Stimulated activated CD4-positive, alpha-beta T cell treated with anti-CD3 and anti-CD28 coated beads, TNF-alpha, amount 100 ng/mL, for 1 hour (primary cell): ENCODE data around the gene C17orf67.
A peak's percentile ranks its signal among the peaks of the same experiment; 100 is the strongest.

ENCODE experiments used
- DNase-seq, 3 donors: peaks; one replicate each; pipeline ENCODE4 v3.0.0-alpha.2; 2020; ENCODE audit warnings: low read depth in 3 of 3, low spot score in 1 of 3

C17orf67 gene

DNA sequence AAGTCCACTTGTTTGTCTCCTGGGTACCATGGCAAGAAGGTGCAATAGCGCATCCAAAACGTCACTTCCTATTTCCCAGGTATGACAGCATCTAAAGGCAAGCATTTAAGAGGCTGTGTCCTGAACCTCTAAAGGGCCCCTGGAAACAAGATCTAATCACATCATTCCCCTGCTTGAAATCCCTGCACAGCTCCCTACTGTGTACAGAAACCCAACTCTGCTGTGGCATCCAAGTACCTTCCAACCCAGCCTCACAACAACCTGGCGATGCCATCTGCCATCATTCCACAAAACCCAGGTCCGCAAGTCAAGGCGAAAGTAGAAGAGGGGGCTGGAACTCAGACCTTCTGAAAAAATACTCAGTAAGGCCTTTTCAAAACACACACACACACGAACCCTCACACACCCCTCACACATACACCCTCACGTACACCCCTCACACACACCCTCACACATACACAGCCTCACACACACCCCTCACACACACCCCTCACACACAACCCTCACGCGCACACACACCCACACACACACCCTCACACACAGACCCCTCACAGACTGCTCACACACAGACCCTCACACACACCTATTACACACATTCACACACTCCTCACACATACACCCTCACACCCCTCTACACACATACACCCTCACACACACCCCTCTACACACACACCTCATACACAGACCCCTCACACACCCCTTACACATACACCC lies 24.5 kb downstream of the C17orf67 start:
- DNase-seq: no peak

DNA sequence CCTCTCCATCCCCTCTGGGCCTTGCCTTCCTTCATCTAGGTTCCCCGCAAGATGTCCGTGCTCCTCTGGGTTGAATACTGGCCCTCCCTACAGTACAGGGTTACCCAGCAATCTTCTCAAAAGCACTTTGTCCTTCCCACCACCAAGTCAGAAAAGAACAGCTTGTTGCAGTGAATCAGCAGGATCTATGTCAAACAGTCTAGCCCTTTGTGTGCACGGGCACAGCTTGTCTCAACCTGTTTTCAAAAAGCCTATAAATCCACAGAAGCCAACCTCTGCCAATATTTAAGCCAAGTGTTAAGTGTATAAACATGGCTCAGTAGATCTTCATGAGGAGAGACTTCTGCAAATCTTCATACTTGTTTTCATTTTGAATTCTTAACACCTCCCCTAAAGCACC lies 25.2 kb downstream of the C17orf67 start:
- DNase-seq: no peak

DNA sequence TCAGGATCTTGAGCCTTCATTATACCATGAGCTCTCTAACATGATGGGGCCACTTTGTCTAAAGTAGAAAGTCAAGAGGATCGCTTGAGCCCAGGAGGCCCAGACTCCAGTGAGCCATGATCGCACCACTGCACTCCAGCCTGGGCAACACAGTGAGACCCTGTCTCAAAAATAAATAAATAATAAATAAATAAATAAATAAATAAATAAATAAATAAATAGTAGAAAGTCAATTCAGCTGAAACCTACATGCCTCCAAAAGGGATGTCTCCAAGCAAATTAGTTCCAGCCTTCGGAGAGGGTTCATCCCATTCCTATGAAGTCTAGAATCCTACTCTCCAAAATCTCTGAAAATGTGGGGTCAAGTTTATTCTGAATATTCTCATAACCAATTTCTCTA lies 26.0 kb downstream of the C17orf67 start:
- no peak for DNase-seq

DNA sequence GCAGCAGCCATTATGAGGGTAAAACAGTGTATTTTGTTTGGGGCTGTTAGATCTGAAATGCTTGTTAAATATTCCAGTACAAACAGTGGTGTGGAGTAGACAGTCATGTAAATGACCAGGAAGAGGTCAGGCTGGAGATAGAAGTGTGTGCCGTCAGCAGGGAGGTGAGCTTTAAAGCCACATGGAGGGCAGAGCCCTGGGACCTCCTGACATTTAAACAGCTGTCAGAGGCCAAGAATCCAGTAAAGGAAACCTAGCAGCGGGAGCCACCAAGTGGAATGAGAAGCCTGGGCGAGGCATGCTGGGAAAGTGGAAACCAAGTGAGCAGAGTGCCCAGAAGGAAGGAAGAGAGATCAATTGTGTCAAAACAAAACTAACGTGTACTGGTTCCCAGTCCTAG lies 26.8 kb downstream of the C17orf67 start:
- no peak for DNase-seq

DNA sequence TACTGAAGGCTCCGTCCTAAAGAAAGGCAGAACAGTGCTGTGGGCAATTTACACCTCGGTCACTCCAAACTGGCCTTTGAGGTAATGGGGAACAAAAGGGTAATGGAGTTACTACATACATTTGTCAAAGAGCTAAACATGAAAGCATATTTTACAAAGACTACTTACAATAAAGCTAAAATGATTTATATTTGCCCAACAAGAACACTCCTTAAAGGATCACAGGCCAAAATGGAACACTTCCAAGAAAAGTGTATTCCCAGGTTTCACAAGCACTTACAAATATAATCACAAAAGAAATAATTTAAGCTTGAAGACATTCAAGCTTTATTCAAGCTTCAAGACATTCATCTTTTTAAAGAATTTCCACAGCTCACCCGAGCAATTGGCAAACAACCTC lies 29.3 kb downstream of the C17orf67 start:
- no peak for DNase-seq

DNA sequence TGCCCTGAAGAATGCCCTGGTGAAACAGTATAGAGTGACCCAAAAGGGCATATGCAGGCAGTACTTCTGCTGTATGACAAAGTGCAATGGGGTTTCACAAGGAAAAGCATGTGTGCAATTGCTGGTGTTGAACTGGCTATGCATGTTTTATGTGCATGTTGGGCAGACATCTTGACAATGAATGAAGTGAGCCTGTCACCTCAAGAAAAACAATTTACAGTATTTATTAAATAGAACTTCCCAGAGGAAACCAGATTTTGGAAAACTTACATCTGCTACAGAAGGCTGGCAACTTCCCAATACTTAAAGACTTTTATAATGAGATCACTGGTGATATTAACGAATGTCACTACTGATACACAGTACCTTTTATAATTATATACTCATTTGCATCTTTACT lies 30.6 kb downstream of the C17orf67 start:
- DNase-seq: no peak

DNA sequence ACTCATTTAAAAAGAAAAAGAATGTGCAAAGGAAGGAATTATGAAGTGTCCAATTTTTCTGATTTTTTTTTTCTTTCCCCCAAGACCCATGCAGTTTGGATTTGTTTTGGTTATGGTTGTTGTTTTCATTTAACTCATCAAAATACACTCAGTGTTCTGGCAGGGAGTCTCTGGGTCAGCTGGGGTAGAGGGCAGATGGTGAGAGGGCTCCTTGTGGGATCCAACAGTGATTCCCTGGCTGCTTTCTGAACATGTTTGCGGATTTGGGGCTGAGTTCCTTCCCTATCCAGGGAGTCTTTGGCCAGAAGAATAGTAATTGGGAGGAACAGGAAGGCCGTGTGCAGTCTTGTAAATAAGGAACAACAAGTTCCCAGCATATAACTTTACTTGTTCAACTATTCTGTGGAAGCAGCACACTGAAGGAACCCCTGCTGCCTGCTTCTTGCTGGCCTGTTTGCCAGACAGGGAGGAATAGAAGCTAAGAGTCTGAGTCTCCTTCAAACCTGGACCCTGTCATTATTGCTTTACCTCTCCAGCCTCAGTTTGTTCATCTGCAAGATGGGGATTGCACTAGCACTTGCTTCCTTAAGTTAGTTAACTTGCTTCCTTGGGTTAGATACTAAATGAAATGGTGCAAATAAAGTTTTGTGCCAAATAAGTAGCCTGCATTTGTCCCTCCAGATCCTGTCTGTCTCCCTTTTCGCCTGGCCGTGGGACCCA lies 32.1 kb downstream of the C17orf67 start:
- no peak for DNase-seq

DNA sequence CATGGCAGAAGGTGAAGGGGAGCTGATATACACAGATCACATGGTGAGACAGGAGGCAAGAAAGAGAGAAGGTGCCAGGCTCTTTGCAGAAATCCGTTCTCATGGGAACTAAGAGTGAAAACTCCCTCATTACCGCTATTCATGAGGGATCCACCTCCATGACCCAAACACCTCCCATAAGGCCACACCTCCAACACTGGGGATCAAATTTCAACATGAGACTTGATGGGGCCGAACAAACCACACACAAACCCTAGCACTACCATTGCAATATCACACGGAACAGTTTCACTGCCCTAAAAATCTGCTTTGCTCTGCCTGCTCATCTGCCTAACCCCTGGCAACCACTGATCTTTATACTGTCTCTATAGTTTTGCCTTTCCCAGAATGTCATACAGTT lies 34.8 kb downstream of the C17orf67 start:
- no peak for DNase-seq

DNA sequence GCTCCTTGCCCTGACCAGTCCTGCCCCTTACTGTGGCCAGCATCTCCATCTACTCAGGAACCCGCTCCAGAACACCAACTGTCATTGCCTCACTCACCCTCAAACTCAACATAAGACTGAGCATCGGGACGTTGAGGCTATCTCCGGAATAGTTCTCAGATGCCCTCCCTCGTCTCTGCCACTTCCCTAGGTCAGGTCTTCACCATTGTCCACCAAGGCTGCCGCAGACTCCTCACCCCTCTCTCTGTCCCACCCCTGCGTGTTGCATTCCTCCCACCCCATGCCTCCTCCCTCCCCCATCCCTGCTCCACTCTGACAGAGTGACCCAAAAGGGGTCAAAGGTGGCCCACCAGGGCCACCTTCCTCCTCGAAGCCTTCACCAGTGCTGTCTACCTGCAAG lies 37.2 kb downstream of the C17orf67 start:
- no peak for DNase-seq

DNA sequence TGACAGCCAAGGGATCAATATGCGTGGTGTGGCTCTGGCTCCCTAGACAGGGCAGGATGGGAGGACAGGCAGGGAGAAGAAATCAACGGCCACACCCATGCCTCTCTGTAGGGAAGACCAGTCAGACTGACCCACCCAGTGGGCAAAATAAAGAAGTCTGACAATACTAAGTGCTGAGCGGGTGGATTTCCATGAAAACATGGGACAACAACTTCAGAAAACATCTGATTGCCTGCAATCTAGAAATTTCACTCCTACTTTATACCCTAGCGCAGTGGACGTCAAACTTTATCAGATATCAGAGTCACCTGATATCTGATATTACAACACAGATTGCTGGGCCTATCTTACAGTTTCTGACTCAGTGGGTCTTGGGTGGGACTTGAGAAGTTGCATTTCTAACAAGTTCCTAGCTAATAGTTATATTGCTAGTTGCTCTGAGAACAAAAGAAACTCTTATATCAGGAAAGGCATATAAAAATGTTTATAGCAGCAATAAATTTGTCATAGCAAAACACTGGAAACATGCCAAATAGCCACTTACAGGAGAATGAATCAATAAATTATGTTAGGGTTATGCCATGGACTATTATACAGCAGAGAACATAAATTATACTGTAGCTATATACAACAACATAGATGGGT lies 38.4 kb downstream of the C17orf67 start:
- no peak for DNase-seq

DNA sequence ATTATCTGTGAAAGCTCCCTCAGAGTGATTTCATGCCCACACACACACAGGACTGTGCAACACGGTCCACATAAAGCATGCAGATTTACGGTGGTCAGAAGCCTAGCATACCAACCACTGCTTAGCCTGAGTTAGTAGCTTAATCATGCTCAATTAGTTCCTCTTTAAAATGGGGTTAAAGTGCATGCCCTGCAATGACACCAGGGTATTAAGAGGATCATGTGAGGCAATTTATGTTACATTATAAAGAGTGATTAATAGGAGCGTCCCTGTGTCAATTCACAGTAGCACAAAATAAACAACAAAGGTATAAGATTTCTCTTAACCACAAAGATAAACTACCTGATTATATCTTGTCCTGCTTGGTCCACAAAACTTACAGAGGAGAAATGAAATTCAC lies 39.8 kb downstream of the C17orf67 start:
- DNase-seq: no peak

DNA sequence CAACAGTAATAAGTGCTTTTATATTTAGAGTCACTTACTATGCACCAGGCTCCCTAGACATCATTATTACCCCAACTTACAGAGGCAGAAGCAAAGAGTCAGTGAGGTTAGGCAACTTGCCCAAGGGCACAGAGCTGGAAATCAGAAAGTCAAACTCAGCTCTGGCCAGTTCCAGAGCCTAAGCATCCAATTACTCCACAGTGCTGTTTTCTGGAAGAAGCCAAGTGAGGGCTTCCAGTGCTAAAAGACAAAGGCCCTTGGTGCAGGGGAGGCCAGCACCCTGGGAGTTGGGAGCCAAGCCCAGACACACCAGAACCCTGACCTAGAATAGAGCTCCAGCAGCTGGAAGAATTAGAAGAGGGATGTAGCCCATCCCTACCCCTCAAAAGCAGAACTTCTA lies 40.2 kb downstream of the C17orf67 start:
- no peak for DNase-seq

DNA sequence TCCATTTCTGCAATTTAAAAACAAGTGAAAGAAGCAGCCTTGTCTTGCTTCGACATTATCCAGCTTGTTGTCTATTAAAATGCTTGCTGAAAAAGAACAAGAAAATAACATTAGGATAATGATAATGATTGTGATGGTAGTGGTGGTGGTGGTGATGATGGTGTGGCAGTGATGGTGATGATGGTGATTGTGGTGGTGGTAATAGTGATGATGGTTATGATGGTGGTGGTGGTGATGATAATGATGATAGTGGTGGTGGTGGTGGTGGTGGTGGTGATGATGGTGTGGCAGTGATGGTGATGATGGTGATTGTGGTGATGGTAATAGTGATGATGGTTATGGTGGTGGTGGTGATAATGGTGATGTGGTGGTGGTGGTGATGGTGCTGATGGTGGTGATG lies 41.5 kb downstream of the C17orf67 start:
- no peak for DNase-seq

DNA sequence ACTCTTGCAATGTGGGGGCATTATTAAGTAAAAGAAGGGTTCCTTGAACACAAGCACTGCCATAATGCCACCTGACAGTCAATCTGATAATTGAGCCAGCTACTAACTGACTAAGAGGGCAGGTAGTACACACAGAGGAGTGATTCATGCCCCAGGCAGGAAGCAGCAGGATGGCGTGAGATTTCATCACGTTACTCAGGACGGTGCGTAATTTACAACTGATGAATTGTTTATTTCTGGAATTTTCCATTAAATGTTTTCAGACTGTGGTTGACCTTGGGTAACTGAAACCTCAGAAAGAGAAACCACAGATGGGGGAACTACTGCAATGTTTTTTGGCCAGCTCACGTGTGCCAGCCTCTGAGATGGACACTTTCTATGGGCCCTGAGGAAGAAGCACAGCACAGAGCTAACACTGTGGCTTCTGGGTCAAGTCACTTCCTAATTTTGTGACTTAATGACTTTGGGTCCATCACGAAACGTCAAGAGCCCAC lies 46.7 kb downstream of the C17orf67 start:
- DNase-seq: peak in 1 of 3 donors; percentile 3

DNA sequence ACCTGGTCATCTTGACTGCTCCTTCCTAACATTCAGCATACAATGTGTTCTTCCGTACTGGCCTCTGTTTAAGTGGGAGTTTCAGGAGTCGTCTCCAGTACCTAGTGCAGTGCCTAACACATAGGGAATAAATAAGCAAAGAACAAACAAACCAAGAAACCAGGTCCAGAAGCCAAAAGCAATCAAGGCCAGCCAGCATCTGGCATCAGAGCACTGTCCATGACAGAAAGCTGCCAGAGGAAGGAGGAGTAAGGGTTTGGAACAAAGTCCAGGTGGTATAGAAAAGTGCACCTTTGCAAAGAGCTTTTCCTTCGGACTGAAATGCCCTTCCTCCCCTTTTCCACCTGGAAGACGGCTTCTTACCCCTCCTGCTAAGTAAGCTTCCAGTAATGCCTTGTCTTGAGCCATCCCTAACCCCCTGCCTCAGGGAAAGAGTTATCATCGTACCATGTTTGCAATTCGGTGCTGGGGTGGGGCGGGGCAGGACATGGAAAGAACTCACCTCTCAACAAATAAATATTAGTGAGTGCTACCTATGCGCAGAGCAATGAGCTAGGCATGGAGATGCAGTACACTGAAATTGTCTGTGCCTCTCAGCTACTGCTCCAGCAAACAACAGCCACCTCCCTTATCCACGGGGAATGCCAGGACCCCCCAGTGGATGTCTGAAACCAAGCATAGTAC lies 47.6 kb downstream of the C17orf67 start:
- no peak for DNase-seq

DNA sequence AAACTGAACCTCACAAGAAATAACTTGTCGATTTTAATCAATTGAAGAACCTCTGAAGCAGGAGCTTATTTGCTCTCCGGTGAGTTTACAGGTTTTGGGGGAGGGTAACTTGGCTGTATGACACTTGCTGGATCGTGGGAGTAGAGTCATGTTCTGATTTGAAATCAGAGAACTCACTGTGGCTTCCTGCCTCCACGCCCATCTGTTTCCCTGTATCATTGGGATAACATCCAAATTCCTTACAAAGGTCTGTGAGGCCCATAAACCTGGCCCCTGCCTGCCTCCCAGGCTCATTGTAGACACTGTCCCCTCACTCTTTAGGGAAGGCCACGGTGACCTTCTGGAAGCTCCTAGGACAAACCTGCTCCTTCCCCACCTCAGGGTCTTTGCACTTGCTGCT lies 48.3 kb downstream of the C17orf67 start:
- no peak for DNase-seq

DNA sequence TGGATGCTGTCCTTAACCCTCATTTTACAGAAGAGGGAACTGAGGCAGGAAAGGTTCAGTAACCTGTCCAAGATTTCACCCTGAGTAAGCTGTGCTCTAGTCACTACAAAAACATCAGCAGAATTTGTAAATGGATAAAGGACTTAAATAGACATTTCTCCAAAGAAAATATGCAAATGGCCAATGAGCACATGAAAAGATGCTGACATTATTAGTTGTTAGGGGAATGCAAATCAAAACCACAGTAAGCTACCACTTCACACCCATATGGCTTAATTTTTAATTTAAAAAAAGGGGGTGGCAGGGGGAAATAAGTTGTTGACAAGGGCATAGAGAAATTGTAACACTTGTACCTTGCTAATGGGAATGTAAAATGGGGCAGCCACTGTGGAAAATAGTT lies 51.4 kb downstream of the C17orf67 start:
- DNase-seq: no peak

DNA sequence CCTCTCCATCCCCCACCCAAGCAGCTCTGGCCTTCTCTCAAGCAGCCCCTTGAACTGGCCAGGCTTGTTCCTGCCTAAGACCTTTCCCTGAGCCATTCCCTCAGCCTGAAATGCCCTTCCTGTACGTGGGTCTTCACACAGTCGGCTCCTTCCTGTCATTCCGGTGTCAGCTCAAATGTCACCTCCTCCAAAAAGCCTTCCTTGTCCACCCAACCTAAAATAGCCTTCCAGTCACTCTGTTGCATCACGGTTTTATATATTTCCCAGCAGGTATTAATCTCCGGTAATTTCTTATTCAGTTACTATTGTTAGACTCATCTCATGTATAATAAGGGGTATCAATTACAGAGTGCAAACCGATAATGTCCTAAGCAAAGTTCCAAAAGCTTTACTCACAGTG lies 51.8 kb downstream of the C17orf67 start:
- DNase-seq: no peak

DNA sequence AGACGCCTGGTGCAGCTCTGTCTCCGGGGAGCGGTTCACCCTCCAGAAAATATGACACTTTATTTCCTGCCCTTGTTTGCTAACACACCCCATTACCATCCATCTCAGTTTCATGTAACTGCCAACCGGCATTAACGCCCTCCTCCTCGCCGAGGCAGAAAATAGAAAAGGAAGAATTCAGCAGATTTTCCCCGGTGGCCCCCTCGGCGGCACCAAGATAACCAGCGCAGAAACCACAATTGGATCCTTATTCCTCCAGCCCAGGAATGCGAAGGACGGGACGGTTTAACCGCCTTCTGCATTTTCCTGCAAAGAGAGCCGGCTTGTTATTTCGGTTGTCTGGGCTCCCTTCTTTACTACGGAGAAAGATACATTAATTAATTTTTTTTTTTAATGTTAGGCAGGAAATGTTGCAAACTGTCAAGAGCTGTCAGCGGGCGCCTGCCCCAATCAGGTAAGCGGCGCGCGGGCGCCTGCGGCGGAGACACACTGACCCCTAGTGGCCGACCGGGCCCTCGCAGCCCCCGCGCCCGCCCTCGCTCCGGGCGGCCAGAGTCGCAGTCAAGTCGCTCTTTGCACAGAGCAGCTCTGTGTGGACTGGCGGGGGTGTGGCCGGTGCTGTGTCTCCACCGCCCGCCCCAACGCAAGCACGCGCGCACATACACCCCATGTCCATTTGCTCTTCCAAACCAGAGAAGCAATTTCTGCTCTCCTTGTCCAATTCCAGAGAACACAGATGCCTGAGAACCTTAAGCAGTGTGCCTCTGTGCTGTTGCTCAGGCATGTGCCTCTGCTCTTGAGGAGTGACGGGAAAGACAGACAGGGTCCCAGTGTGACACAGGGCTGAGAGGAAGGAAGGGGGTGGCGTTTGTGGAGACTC lies 53.6 kb downstream of the C17orf67 start:
- DNase-seq: peak; percentile 53 to 84 (median 77)

DNA sequence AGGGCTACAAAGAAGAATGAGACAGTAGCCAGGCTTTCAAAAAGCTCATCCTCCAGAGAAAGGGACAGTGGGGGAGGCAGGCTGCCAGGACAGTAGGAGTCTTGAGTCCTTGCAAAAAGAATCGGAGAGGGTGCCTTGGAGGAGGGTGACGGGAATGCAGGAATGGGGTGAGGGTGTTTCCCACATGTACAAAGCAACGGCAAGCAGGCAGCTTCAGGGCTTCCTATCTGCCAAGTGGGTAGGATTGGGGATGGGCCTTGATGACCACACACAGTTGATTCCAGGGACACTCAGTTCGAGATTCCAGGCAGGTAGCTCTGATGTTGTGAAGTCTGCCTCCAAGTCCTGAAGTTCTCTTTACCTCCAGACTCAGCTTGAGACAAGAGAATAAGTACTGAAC lies 54.4 kb downstream of the C17orf67 start:
- DNase-seq: no peak

DNA sequence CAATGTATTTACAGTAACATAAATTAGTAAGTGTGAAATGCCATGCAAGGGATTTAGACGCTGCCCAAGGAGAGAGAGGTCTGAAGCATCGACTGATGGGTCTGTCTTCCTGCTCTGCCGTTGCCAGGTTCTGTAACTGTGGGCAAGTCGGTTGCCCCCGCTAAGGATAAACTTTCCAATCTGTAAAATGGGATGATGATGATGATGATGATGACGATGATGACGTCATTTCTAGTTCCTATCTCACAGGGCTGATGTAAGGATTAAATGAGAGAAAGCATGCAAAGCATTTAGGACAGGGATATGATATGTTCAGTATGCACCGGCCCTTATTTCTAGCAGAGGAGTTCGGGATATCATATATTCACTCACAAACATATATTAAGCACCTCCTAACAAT lies 54.8 kb downstream of the C17orf67 start:
- DNase-seq: no peak
